ENCODE results near the gene ABCC8.

Gene ABCC8

DNA sequence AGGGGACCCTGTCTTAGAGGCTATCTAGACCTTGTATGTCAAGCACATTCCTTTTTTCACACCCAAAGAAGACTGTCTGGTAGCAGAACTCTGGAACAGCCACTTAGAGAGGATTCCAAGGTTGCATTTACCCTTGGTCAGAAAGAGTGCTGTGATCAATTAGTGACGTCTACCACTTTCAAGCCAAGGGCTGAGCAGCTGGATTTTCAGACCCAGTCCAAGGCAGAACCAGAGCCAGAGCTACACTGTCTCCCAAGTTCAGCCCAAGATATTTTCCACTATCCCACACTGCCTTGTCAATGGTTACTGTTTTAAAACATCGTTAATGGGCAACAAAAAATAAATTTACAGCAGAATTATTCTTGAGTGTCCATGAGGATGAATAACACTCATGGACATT lies 24.0 kb downstream of the ABCC8 start:
- DNase-seq (ENCODE audit: low spot score), result no peak
- H3K4me3 ChIP-seq, result no peak overlapping the region
- no peak overlapping the region for H3K27ac ChIP-seq
- TF ChIP-seq, protein P1, sequence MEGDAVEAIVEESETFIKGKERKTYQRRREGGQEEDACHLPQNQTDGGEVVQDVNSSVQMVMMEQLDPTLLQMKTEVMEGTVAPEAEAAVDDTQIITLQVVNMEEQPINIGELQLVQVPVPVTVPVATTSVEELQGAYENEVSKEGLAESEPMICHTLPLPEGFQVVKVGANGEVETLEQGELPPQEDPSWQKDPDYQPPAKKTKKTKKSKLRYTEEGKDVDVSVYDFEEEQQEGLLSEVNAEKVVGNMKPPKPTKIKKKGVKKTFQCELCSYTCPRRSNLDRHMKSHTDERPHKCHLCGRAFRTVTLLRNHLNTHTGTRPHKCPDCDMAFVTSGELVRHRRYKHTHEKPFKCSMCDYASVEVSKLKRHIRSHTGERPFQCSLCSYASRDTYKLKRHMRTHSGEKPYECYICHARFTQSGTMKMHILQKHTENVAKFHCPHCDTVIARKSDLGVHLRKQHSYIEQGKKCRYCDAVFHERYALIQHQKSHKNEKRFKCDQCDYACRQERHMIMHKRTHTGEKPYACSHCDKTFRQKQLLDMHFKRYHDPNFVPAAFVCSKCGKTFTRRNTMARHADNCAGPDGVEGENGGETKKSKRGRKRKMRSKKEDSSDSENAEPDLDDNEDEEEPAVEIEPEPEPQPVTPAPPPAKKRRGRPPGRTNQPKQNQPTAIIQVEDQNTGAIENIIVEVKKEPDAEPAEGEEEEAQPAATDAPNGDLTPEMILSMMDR (IDR thresholded peaks at IDR 0.05), result no peak

DNA sequence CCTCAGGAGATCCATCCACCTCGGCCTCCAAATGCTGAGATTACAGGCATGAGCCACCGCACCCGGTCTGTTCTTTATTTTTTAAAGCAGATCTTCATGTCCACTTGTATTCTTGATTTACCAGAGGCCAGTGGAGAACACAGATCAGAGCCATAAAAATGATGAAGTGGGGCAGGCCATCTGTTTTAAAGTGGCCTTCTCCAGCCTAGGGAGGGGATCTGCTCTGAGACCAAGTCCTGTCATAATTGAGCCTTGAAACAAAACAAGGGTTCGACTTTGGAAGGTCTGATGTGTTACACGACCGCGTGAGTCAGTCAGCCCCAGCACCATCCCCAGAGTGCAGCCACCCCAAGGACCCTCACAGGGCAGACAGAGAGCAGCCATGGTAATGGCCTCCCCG lies 27.5 kb downstream of the ABCC8 start:
- TF ChIP-seq, protein P1 (IDR thresholded peaks at IDR 0.05), result no peak
- H3K4me3 ChIP-seq, result no peak overlapping the region
- DNase-seq (ENCODE audit: low spot score), result no peak
- no peak overlapping the region for H3K27ac ChIP-seq

DNA sequence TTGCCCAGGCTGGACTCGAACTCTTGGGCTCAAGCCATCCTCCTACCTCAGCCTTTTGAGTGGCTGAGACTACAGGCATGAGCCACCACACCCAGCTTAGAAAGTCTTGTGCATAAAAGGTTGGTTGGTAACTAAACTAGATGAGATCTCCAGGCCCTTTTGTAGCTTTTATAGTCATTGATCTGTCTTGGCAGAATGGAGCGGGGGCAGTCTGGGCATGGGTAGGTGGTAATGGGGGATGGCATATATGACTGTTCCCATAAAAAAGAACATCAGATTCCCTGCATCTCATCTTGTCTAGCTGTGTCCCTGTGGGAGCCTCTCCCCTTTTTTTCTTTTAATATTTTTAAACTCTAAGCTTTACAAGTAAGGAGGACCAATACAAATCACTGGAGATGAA lies 30.2 kb downstream of the ABCC8 start:
- H3K27ac ChIP-seq, result no peak overlapping the region

DNA sequence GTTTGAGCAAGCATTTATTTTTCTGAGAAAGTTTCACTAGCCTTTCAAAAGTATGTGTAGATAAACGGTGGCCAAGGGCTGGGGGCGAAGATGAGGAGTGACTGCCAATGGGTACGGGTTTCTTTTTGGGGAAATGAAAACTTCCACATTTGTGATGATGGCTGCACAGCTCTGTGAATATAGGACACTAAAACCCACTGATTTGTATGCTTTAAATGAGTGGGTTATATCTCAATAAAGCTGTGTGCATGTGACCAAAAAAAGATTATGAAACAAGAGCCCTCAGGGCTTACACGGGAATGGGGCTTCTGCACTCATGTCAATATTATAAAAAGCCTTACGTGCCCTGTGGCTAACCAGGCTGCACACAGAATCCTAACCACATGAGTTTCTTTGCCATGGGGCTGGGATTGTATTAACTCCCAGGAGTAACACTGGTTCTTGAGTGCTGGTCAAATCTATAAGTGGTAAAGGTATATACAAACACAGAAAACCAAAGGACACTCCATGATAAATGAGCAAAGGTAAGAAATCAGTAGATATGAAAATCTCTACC lies 31.3 kb downstream of the ABCC8 start:
- H3K4me3 ChIP-seq, result no peak overlapping the region
- no peak overlapping the region for H3K27ac ChIP-seq
- TF ChIP-seq, protein P1 (IDR thresholded peaks at IDR 0.05), result no peak
- no peak for DNase-seq (ENCODE audit: low spot score)

More for the DNA sequence above, 30.2 kb downstream of the ABCC8 start:
- no peak overlapping the region for H3K4me3 ChIP-seq
- DNase-seq (ENCODE audit: low spot score), result no peak
- TF ChIP-seq, protein P1 (IDR thresholded peaks at IDR 0.05), result no peak

DNA sequence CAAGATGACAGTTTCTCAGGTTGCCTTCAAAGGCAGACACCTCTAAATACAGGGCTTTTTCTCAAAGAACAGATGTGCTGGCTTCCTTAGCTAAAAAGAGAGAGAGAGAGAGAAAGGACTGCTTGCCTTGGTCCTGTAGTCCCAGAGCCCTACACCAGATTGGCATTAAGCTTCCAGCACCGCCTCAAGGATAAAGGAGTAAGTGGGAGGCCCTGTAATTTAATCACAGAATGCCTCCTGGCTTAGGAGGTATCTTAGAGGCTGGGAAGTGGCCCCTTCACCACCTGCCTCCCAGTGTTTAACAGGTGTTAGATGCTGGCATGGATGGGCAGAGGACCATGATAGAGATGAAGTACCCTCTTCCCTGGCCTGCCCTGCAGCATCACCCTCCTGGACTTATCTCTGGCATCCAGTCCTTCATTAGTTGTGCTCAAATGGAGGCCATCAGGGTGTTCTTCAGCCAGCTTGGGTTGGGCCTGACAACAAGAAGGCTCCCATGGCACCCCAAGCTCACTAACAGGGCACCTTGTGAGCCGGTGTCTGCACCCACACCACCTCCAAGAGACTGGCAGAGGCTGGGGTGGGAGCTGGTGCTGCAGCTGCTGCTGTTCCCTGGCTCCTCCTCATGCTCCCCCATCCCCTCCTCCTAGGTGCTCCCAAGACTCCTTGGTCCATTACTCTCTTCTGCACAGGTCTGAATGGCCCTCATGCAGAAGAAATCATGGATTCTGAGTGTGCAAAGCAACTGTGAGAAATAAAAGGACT lies 32.5 kb downstream of the ABCC8 start:
- no peak overlapping the region for H3K4me3 ChIP-seq
- TF ChIP-seq, protein P1 (IDR thresholded peaks at IDR 0.05), result no peak
- no peak for DNase-seq (ENCODE audit: low spot score)
- no peak overlapping the region for H3K27ac ChIP-seq

DNA sequence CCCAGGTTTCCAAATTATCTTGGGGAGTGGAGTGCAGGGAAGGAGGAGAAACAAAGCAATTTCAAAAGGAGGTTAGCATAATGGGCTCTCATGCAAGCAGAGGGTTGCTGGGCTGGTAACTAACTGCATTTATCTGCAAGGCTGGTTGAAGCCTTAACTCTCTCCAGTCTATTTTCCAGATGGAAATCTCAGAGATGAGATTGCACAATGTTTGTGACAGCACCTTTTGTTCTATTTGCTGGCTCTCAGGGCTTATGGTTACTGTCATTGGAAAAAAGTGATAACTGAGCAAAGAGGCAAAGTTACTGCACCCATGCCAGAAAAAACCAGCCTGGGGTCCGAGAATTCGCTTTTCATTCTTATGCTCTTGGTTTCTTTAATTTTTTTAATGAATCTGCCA lies 33.2 kb downstream of the ABCC8 start:
- DNase-seq (ENCODE audit: low spot score), result no peak
- no peak overlapping the region for H3K27ac ChIP-seq
- TF ChIP-seq, protein P1 (IDR thresholded peaks at IDR 0.05), result no peak
- no peak overlapping the region for H3K4me3 ChIP-seq

DNA sequence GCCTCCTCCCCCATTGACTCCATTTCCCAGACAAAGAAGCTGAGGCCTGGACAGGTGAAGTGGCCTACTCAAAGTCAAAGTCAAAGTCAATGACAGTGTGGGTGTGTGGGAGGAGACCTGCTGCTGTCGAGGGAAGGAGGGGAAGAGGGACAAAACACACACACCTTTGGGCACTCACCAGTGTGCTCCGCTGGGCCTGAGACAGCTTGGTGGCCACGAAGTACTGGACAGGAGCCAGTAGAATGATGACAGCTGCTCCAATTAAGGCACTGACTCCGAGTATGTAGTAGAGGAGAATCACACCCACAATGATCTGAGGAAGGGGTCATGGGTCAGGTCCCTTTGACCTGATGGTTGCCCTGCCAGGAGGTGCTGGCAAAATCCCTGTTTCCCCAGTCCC lies 33.6 kb downstream of the ABCC8 start:
- no peak overlapping the region for H3K4me3 ChIP-seq
- TF ChIP-seq, protein P1 (IDR thresholded peaks at IDR 0.05), result no peak
- no peak overlapping the region for H3K27ac ChIP-seq
- DNase-seq (ENCODE audit: low spot score), result no peak
